H1 (cell line): Measurements from ENCODE around the gene C2CD2L. TPM values are rescaled to one million over a fixed set of nuclear protein-coding genes. Genes with fewer than 3 reads are reported as not detected.
A peak's percentile ranks its signal among the peaks of the same experiment; 100 is the strongest.

Experiments
- BCL11A ChIP-seq, 2 experiments: IDR thresholded peaks; one replicate each; pipeline ENCODE4 v1.6.1; 2011; ENCODE audit warnings: low read depth in 2 of 2, low read length in 2 of 2, mild to moderate bottlenecking in 2 of 2
- HDAC2 ChIP-seq, 2 experiments: fragments of 300-600 bp in 1 of 2; sonication (generic) in 1 of 2; IDR thresholded peaks; 2 replicates each; pipeline ENCODE4 v1.6.1; 2011 to 2012; ENCODE audit warnings: low read depth in 2 of 2, low read length in 2 of 2, mild to moderate bottlenecking in 2 of 2, moderate library complexity in 2 of 2, borderline replicate concordance in 1 of 2, inconsistent platforms in 1 of 2
- KDM1A ChIP-seq: fragments of 200-600, 300-600 bp; sonication (generic); IDR thresholded peaks from 2 replicates; pipeline ENCODE4 v1.7.1; 2016; ENCODE audit warnings: mild to moderate bottlenecking, low read length, borderline replicate concordance
- KDM5A ChIP-seq: fragments of 200-600 bp; IDR thresholded peaks from 2 replicates; pipeline ENCODE4 v1.7.1; 2012; ENCODE audit warnings: mild to moderate bottlenecking, low read length, inconsistent platforms, mixed read lengths
- RXRA ChIP-seq: IDR thresholded peaks from 2 replicates; pipeline ENCODE4 v1.6.1; 2011; ENCODE audit warnings: low read depth, mild to moderate bottlenecking, low read length, moderate library complexity; ENCODE audit not compliant: insufficient read depth
- polyA plus RNA-seq, 7 experiments: library from polyadenylated mRNA; depleted of rRNA in 3 of 7; stranded (reverse) in 5 of 7; unstranded in 2 of 7; fragments of >200 nt in 5 of 7; fragments of 200-250 nt in 2 of 7; gene quantifications; 1 replicate in 5 of 7; 2 replicates in 1 of 7; 4 replicates in 1 of 7; pipeline versions ENCODE4 v1.2.1 to v1.2.3, GENCODE V29; 2011 to 2013; ENCODE audit warnings: missing spikeins in 2 of 7, mixed read lengths in 2 of 7
- total RNA-seq: library from RNA; stranded (reverse); fragmentation: NEBNext Ultra II Directional; extraction: Animal tissue kit (Norgen Biotek cat#: 25700); gene quantifications from 2 replicates; pipeline ENCODE4 v1.2.1, GENCODE V29; 2021
- TF ChIP-seq, protein P1 (sequence below): fragments of 300-600 bp; sonication (generic); IDR thresholded peaks from 2 replicates; pipeline ENCODE4 v1.7.1; 2012; ENCODE audit warnings: low read length, moderate library complexity, mild to moderate bottlenecking, inconsistent platforms; ENCODE audit not compliant: insufficient replicate concordance

The C2CD2L gene
- total and polyA plus RNA-seq, 2 of the 8 experiments (the other 6 are each of a cell fraction or from before 2014, with no cell fraction given) = 2.5 to 4.0 TPM

DNA sequence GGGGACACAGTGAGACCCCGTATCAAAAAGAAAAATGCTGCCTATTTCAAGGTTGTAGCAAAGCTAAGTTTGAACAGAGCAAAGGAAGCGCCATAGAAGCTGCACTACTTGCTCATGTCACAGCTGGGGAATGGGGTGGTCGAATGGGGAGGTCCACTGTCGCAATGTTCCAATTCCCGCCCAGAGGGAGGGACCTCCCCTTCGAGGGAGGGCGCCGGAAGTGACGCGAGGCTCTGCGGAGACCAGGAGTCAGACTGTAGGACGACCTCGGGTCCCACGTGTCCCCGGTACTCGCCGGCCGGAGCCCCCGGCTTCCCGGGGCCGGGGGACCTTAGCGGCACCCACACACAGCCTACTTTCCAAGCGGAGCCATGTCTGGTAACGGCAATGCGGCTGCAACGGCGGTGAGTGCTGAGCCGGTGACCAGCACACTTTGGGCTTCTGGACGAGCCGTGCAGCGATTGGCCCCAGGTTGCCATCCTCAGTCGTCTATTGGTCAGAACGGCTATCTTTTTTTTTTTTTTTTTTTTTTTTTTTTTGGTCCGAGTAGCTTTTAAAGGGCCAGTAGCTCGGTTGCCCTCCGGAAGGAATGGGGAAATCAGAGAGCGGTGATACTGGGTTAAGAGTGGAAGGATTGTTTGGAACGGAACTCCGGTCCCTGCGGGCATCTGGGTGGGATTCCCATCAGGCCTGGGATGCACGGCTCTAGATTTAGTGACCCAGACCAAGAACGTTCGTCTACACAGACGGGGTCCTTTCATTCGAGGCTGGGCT lies 22.3 kb upstream of the C2CD2L start, which contains the start of gene HMBS (continued):
- TF ChIP-seq RXRA (no peak), BCL11A (IDR thresholded peaks at IDR 0.05; ENCODE audit: low read depth in 2 of 2, low read length in 2 of 2) (no peak), HDAC2 (IDR thresholded peaks at IDR 0.05; ENCODE audit: borderline replicate concordance in 1 of 2, low read depth in 2 of 2, low read length in 2 of 2) (0 out of 4 replicates have a peak, but pooled peaks of 1 of the 2 experiments have one; percentile 34), KDM1A (no peak; the same call in 1 of the 2 replicates), KDM5A (0 out of 2 replicates have a peak, but pooled peaks have one; percentile 18)
- TF ChIP-seq, protein P1, sequence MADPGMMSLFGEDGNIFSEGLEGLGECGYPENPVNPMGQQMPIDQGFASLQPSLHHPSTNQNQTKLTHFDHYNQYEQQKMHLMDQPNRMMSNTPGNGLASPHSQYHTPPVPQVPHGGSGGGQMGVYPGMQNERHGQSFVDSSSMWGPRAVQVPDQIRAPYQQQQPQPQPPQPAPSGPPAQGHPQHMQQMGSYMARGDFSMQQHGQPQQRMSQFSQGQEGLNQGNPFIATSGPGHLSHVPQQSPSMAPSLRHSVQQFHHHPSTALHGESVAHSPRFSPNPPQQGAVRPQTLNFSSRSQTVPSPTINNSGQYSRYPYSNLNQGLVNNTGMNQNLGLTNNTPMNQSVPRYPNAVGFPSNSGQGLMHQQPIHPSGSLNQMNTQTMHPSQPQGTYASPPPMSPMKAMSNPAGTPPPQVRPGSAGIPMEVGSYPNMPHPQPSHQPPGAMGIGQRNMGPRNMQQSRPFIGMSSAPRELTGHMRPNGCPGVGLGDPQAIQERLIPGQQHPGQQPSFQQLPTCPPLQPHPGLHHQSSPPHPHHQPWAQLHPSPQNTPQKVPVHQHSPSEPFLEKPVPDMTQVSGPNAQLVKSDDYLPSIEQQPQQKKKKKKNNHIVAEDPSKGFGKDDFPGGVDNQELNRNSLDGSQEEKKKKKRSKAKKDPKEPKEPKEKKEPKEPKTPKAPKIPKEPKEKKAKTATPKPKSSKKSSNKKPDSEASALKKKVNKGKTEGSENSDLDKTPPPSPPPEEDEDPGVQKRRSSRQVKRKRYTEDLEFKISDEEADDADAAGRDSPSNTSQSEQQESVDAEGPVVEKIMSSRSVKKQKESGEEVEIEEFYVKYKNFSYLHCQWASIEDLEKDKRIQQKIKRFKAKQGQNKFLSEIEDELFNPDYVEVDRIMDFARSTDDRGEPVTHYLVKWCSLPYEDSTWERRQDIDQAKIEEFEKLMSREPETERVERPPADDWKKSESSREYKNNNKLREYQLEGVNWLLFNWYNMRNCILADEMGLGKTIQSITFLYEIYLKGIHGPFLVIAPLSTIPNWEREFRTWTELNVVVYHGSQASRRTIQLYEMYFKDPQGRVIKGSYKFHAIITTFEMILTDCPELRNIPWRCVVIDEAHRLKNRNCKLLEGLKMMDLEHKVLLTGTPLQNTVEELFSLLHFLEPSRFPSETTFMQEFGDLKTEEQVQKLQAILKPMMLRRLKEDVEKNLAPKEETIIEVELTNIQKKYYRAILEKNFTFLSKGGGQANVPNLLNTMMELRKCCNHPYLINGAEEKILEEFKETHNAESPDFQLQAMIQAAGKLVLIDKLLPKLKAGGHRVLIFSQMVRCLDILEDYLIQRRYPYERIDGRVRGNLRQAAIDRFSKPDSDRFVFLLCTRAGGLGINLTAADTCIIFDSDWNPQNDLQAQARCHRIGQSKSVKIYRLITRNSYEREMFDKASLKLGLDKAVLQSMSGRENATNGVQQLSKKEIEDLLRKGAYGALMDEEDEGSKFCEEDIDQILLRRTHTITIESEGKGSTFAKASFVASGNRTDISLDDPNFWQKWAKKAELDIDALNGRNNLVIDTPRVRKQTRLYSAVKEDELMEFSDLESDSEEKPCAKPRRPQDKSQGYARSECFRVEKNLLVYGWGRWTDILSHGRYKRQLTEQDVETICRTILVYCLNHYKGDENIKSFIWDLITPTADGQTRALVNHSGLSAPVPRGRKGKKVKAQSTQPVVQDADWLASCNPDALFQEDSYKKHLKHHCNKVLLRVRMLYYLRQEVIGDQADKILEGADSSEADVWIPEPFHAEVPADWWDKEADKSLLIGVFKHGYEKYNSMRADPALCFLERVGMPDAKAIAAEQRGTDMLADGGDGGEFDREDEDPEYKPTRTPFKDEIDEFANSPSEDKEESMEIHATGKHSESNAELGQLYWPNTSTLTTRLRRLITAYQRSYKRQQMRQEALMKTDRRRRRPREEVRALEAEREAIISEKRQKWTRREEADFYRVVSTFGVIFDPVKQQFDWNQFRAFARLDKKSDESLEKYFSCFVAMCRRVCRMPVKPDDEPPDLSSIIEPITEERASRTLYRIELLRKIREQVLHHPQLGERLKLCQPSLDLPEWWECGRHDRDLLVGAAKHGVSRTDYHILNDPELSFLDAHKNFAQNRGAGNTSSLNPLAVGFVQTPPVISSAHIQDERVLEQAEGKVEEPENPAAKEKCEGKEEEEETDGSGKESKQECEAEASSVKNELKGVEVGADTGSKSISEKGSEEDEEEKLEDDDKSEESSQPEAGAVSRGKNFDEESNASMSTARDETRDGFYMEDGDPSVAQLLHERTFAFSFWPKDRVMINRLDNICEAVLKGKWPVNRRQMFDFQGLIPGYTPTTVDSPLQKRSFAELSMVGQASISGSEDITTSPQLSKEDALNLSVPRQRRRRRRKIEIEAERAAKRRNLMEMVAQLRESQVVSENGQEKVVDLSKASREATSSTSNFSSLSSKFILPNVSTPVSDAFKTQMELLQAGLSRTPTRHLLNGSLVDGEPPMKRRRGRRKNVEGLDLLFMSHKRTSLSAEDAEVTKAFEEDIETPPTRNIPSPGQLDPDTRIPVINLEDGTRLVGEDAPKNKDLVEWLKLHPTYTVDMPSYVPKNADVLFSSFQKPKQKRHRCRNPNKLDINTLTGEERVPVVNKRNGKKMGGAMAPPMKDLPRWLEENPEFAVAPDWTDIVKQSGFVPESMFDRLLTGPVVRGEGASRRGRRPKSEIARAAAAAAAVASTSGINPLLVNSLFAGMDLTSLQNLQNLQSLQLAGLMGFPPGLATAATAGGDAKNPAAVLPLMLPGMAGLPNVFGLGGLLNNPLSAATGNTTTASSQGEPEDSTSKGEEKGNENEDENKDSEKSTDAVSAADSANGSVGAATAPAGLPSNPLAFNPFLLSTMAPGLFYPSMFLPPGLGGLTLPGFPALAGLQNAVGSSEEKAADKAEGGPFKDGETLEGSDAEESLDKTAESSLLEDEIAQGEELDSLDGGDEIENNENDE = no peak
